IPS-18a (cell line): ENCODE measurements around the gene EPHA2.

ENCODE experiments used
- H3K27ac ChIP-seq: one replicate; pipeline ENCODE4 v1.5.1; 2013; ENCODE audit warnings: low read length
- H3K27me3 ChIP-seq: one replicate; pipeline ENCODE4 v1.6.1; 2013; ENCODE audit warnings: mild to moderate bottlenecking, low read length; ENCODE audit not compliant: control insufficient read depth, insufficient read depth
- H3K36me3 ChIP-seq: one replicate; pipeline ENCODE4 v1.6.1; 2013; ENCODE audit warnings: low read depth, low read length; ENCODE audit not compliant: control insufficient read depth
- H3K4me1 ChIP-seq: one replicate; pipeline ENCODE4 v1.6.1; 2013; ENCODE audit warnings: low read depth, low read length; ENCODE audit not compliant: control insufficient read depth
- H3K4me3 ChIP-seq: one replicate; pipeline ENCODE4 v1.5.1; 2013; ENCODE audit warnings: low read length
- H3K9ac ChIP-seq: one replicate; pipeline ENCODE4 v1.6.1; 2013; ENCODE audit warnings: mild to moderate bottlenecking, low read length, moderate library complexity
- H3K9me3 ChIP-seq: one replicate; pipeline ENCODE4 v1.6.1; 2013; ENCODE audit warnings: low read depth, low read length; ENCODE audit not compliant: control insufficient read depth

EPHA2 gene

DNA sequence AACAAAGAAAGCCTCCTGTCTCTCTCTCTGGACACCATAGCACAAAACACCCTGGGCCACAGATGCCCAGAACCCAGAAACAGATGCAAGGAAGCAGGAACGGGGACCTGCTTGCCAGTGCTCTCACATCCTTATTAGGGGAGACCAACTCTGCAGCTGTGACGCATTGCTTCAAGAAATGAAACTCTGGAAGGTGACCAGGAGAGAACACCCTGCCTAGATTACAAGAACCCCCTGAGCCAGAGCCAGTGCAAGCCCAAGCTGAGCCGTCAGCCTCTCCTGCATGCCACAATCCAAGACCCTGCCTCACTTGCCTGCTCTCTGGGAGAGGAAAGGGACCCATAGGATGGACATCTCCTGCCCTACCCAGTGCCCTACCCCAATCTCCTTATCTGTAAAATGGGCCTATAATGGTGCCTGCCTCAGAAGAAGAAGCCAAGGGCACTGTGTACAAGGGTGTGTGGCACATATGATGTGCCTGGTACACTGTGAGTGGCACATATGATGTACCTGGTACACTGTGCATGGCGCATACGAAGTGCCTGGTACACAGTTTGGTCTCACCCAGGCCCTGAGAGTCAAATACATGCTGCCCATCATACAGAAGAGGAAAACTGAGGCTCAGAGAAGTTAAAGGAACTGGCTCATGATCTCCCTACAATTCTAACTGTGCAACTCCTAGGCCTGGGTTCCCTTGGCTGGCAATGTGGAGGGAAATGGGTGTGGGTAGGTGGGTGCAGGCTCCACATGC, 65.6 kb downstream of the EPHA2 start:
- Histone ChIP-seq H3K4me1 (peaks cover 5% of the 10 kb centered on the region), H3K27ac (no peak overlapping the region), H3K27me3 (no peaks in the 10 kb centered on the region), H3K9ac (no peak overlapping the region), H3K36me3 (no peaks in the 10 kb centered on the region), H3K4me3 (no peak overlapping the region), H3K9me3 (no peaks in the 10 kb centered on the region)

DNA sequence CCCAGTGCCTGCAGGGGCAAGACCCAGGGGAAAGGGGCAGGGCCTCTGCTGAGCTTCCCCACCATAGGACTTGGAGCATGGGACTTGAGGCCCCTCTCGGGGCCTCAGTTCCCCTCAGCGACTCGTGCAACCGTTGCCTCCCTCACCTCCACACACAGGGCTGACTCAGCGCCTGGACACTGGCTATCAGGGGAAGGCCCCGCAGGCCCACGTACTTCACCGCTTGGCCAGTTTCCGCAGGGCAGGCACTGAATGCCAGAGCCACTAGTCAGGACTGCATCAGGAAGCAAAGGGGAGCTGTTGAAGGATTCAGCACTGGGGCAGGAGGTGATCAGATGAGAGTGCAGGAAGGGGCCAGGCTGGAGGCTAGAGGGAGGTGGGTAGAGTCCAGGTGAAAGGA, 66.9 kb downstream of the EPHA2 start:
- peaks cover 2% of the 10 kb centered on the region for H3K4me1 ChIP-seq
- no peak overlapping the region for H3K27ac ChIP-seq
- no peaks in the 10 kb centered on the region for H3K36me3 ChIP-seq
- no peak overlapping the region for H3K9ac ChIP-seq
- no peaks in the 10 kb centered on the region for H3K27me3 ChIP-seq
- no peaks in the 10 kb centered on the region for H3K9me3 ChIP-seq
- no peak overlapping the region for H3K4me3 ChIP-seq

DNA sequence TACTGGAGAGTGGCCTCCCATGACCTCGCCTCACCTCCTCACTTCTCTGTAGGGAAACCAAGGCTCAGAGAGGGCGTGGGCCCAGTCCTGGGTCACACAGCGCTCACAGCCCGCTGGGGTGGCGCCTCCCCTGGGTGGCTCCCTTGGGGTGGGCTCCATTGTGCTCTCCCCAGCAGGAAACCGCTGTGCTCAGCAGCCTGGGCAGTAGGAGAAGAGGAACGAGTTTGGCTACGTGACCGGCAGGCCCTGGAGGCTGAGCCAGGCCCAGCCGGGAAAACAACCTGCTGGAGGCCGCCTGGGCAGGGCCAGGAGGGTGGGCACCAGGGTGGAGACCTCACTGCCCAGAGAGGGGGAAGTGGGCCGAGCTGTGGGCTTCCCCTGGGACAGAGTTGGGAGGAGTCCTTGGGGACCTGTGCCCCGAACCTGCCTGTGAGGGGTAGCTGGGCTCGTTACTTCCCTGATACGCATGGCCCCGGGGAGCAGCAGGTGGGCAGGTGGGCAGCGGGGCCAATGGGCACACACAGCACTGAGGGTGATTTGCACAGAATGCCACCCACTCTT, 67.4 kb downstream of the EPHA2 start:
- Histone ChIP-seq H3K27me3 (no peaks in the 10 kb centered on the region), H3K9ac (no peak overlapping the region), H3K36me3 (no peaks in the 10 kb centered on the region), H3K4me1 (no peaks in the 10 kb centered on the region), H3K9me3 (no peaks in the 10 kb centered on the region), H3K4me3 (no peak overlapping the region), H3K27ac (no peak overlapping the region)

DNA sequence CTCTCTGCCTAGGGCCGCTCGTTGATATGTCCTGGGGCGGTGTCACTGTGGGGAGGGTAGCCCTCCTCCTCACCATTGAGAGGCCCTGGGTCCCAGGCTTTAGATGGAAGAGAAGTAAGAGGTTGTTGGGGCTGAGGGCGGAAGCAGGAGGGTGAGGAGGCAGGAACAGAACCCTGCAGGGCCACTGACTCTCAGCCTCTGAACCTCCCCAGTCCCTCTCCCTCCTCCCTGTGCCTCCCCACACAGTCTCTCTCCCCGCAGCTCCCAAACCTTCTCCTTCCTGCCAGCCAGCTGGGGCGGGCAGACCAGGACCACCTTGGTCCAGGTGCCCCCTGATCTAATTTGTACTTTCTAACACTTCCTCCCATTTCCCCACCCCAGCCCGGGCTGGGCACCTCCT, 68.1 kb downstream of the EPHA2 start:
- no peak overlapping the region for H3K27ac ChIP-seq
- no peaks in the 10 kb centered on the region for H3K4me1 ChIP-seq
- H3K9me3 ChIP-seq: no peaks in the 10 kb centered on the region
- H3K36me3 ChIP-seq: no peaks in the 10 kb centered on the region
- no peak overlapping the region for H3K4me3 ChIP-seq
- no peaks in the 10 kb centered on the region for H3K27me3 ChIP-seq
- no peak overlapping the region for H3K9ac ChIP-seq

DNA sequence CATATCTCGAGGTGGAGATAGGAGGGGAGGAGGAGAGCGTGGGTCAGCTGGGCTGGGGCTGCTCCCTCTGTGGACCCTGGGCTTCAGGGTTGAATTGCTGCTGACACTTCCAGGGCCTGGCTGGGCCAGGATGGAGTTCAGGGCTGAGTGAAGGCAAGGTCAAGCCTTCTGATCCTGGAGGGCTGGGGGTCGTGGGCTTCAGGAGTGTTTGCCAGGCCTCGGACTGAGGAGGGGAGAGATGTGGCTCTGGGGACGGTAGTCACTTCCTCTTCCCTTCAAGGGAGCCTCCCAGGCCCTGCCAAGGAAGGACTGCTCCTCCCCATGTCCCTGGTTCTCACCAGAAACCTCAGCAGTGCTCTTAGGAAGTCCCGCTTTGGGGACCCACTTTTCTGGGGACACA, 70.3 kb downstream of the EPHA2 start:
- H3K27me3 ChIP-seq: no peaks in the 10 kb centered on the region
- no peaks in the 10 kb centered on the region for H3K9me3 ChIP-seq
- no peaks in the 10 kb centered on the region for H3K36me3 ChIP-seq
- H3K9ac ChIP-seq: no peak overlapping the region
- H3K4me3 ChIP-seq: no peak overlapping the region
- no peaks in the 10 kb centered on the region for H3K4me1 ChIP-seq
- H3K27ac ChIP-seq: no peak overlapping the region

DNA sequence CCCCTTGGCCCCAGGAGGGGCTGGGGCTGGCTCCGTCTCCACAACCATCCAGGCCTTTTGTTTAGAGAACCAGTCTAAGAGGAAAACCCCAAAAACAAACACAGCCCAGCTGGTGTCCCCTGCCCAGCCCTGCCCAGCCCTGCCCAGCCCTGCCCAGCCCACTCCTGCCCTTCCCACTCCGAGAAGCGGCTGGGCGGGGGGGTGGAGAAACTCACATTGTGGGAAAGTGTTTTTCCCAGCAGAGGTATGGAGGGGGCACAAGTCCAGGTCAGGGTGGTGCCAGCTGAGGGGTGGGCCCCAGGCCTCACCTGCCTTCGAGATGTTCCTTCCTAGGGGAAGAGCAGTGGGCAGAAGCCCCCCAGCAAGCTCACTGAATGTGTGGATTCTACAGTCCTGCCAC, 72.4 kb downstream of the EPHA2 start:
- Histone ChIP-seq H3K9ac (no peak overlapping the region), H3K4me3 (no peak overlapping the region), H3K4me1 (no peaks in the 10 kb centered on the region), H3K9me3 (no peaks in the 10 kb centered on the region), H3K27me3 (no peaks in the 10 kb centered on the region), H3K27ac (no peak overlapping the region), H3K36me3 (no peaks in the 10 kb centered on the region)

DNA sequence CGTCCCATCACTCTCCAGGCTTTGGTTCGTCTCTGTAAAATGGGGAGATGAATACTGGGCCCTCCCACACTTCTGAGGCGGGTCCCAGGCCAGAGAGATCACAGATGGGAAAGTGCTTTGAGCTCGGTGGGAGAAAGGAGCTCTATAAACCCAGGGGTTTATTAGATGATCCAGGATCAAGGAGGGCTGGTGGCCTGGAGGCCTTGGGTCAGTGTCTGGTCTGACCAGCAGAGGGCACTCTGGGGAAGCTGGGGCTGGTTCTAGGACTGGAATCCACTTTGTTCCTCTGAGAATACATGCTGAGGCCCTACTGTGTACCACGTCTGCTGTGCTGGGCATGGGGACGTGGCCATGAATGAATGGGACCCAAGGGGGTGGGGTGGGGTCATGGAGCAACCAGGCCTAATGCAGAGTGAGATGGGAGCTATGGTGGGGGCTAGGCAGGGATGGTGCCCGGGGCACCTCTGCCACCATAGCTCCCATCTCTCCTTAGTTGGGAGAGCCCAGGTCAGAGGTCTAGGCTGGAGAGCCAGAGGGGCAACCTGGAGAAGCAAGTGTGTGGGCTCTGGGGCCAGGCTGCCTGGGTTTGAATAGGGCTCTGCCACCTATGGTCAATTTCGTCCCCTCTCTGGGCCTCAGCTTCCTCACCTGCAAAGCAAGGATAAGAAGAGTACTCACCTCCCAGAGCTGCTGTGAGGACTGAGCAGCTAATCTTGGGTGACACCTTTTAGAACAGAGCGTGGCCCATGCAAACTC, 73.4 kb downstream of the EPHA2 start:
- H3K36me3 ChIP-seq: no peaks in the 10 kb centered on the region
- no peak overlapping the region for H3K9ac ChIP-seq
- no peak overlapping the region for H3K27ac ChIP-seq
- H3K9me3 ChIP-seq: no peaks in the 10 kb centered on the region
- H3K27me3 ChIP-seq: no peaks in the 10 kb centered on the region
- H3K4me3 ChIP-seq: no peak overlapping the region
- H3K4me1 ChIP-seq: no peaks in the 10 kb centered on the region

DNA sequence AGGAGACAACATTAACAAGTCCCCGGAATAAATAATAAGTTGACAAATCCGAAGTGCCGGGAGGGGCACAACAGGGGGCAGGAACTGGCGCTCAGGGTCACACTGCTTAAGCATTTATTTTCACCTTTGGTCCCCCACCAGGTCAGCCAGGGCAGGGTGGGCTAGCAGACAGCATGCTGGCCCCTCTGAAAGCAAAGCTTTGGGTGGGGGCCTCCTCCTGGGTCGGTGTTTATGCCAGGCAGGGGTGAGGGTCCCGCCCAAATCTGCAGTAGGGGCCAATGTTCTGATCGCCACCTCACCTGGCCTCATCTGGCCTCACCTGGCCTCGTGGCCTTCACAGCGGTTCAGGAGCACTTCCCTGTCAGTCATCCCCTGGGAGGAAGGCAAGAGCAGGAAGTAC, 74.2 kb downstream of the EPHA2 start:
- Histone ChIP-seq H3K9ac (no peak overlapping the region), H3K27me3 (no peaks in the 10 kb centered on the region), H3K27ac (no peak overlapping the region), H3K4me3 (no peak overlapping the region), H3K4me1 (no peaks in the 10 kb centered on the region), H3K36me3 (no peaks in the 10 kb centered on the region), H3K9me3 (no peaks in the 10 kb centered on the region)

DNA sequence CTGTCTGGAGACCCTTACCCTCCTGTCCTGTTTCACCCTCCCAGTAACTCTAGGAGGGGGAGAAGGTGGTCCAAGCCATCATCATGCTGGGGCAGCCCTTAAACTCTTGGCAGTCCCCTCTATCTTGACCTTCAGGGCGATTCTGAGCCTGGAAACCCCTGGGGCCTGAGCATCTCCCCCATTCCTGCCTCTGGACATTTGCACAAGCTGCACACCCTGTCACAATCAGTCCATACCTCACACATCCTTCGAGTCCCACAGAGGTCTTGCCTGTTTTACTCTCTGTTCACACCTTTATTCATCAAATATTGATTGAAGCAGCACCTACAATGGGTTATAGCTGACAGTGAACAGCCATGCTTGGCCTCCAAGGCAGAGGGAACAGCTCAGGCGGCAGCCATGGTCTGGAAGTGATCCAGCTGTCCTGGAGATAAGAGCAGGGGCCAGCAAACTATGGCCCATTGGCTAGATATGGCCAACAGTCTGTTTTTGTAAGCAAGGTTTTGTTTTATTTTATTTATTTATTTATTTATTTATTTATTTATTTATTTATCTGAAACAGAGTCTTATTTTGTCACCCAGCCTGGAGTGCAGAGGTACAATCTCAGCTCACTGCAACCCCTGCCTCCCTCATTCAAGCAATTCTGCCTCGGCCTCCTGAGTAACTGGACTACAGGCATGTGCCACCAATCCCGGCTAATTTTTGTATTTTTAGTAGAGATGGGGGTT, 75.3 kb downstream of the EPHA2 start:
- H3K27ac ChIP-seq: no peak overlapping the region
- H3K36me3 ChIP-seq: no peaks in the 10 kb centered on the region
- no peaks in the 10 kb centered on the region for H3K4me1 ChIP-seq
- H3K27me3 ChIP-seq: no peaks in the 10 kb centered on the region
- no peak overlapping the region for H3K4me3 ChIP-seq
- H3K9ac ChIP-seq: no peak overlapping the region
- no peaks in the 10 kb centered on the region for H3K9me3 ChIP-seq

DNA sequence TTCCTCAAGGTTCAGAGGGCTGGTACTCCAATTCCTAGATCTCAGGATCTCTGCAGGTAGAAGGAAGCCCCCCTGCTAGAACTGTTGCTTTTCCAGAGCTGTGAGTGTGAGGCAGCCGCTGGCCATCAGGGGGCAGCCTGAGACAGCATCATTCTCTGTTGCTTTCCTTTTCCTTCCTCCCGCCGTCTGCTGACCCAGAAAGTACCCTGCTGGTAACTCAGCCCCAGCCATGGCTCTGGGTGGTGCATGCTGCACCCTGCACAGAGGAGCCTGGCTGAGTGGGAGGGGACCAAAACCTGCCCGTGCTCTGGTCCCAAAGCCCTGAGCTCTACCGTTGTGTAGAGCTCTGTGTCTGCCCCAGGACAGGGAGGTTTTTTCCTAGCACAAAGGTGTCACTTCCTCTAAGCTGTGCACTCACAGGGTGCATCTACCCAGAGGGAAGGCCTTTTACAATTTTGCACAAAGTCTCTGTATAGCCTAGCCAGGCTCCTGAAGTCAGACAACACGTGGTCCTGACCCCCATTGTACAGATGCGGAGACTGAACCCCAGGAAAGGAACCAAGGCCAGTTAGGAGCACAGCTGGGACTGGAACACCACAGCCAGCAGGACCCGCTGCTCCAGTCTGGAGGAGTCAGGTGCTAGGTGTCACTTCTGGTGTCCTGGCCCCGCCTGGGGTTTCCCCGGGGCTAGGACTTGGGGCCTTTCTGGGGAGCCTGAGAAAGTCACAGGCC, 76.8 kb downstream of the EPHA2 start:
- Histone ChIP-seq H3K9ac (no peak overlapping the region), H3K4me3 (no peak overlapping the region), H3K27me3 (peaks cover 14% of the 10 kb centered on the region), H3K9me3 (no peaks in the 10 kb centered on the region), H3K27ac (no peak overlapping the region), H3K4me1 (no peaks in the 10 kb centered on the region), H3K36me3 (no peaks in the 10 kb centered on the region)
